Effector memory CD4-positive, alpha-beta T cell (primary cell): ENCODE measurements around the gene RAB8B.
"Not testable (repeated sequence)": the region's sequence is repeated elsewhere in the genome, so short reads cannot be mapped to it uniquely, and the experiment has no call there.

Experiments
- DNase-seq, 3 donors: peaks; one replicate each; pipeline ENCODE4 v3.0.0-alpha.2; 2020
- H3K27ac ChIP-seq: 2 replicates; pipeline ENCODE4 v1.7.0; 2013; ENCODE audit warnings: mild to moderate bottlenecking, low read length, moderate library complexity; ENCODE audit not compliant: insufficient read depth, poor library complexity, severe bottlenecking
- H3K27me3 ChIP-seq: replicated peaks from 2 replicates; pipeline ENCODE4 v1.7.0; 2013; ENCODE audit warnings: mild to moderate bottlenecking, low read length; ENCODE audit not compliant: insufficient read depth, control insufficient read depth, poor library complexity, severe bottlenecking
- H3K36me3 ChIP-seq: 2 replicates; pipeline ENCODE4 v1.7.0; 2013; ENCODE audit warnings: mild to moderate bottlenecking, low read length, moderate library complexity; ENCODE audit not compliant: control insufficient read depth, insufficient read depth
- H3K4me1 ChIP-seq: 2 replicates; pipeline ENCODE4 v1.7.0; 2013; ENCODE audit warnings: low read length, mild to moderate bottlenecking; ENCODE audit not compliant: control insufficient read depth, insufficient read depth, poor library complexity, severe bottlenecking
- H3K4me3 ChIP-seq: 2 replicates; pipeline ENCODE4 v1.7.0; 2013; ENCODE audit warnings: low read length, low read depth, mild to moderate bottlenecking; ENCODE audit not compliant: insufficient read depth, poor library complexity, severe bottlenecking
- H3K9me3 ChIP-seq: 2 replicates; pipeline ENCODE4 v1.7.0; 2013; ENCODE audit warnings: mild to moderate bottlenecking, low read length, moderate library complexity; ENCODE audit not compliant: control insufficient read depth

RAB8B gene

DNA sequence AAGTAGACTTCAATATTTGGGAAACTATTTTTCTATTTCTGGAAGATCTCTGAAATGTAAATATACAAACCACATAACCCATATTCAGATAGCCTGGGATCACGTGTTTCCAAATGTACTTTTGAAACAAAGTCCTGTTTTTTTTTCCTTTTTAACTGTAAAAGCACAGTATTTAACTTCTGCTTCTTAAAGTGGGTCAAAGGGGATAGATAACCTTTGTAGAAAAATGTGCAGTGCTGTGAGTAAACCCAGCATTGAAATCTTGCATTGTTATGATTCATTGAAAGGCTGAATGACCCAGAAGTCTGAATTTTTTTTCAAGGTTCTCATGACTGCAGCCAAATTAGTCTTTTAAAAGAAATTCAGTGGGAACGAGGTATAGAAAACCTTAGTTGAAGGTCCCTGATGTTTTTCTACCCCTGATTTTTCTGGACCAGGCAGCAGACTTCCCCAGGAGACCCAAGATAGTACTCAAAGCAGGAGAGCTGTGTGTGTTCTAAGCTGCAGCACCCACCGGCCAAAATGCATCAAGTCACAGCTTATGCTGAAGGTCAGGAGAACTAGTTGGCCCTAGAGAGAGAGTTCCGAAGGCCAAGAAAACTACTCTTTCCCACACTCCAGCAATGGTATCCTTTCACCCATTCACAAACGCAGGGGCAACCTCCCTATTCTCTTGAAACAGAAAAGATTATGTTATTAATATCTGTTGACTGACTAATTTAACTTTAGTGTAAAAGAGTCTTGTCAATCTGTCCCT lies 44.4 kb downstream of the RAB8B start:
- H3K4me1 ChIP-seq: peaks cover 27% of the 10 kb centered on the region
- no peaks in the 10 kb centered on the region for H3K9me3 ChIP-seq
- no peaks in the 10 kb centered on the region for H3K27me3 ChIP-seq
- no peak overlapping the region for H3K4me3 ChIP-seq
- DNase-seq: no peak
- H3K36me3 ChIP-seq: no peaks in the 10 kb centered on the region
- no peak overlapping the region for H3K27ac ChIP-seq

DNA sequence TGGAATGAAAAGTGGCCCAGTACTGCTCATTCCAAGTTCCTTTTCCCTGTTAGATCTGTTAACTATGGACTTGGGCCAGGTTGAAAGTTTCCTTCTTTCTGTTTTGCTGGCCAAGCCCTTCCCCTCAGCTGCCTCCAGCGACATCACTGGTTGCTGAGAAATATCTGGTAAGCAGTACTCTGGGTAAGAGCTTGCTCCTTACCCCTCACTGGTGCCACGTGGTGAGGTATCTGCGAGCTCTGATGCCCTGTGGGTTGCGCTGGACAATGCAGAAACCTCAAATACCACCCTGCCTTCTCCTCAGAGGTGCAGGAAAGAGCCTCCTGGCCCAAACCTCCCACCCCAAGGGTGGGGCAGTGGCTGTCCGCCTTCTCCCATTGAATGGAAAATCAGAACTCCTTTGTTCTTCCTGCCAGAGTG lies 45.1 kb downstream of the RAB8B start:
- peaks cover 27% of the 10 kb centered on the region for H3K4me1 ChIP-seq

DNA sequence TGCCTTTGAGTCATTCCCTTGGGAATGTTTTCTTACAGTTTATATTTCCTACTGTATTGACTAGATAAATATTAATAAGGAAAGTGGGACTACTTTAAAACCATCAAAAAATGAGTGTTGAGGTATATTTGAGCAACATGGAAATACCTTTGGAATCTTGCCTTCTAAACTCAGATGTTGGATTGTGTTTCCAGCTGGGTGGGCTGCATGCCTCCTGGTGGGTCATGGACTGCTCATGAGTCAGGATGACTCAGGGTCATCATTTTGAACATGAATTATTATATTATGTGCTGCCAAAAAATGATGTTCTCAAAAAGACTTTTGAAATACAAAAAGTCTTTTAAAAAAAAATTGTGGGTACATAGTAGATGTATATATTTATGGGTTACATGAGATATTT lies 46.9 kb downstream of the RAB8B start:
- Histone ChIP-seq H3K27ac (no peak overlapping the region), H3K36me3 (no peaks in the 10 kb centered on the region), H3K9me3 (no peaks in the 10 kb centered on the region), H3K4me3 (no peak overlapping the region), H3K27me3 (no peaks in the 10 kb centered on the region), H3K4me1 (peaks cover 20% of the 10 kb centered on the region)
- DNase-seq: no peak

More for the DNA sequence above, 45.1 kb downstream of the RAB8B start:
- H3K4me3 ChIP-seq: no peak overlapping the region
- no peak for DNase-seq
- H3K36me3 ChIP-seq: no peaks in the 10 kb centered on the region
- H3K9me3 ChIP-seq: no peaks in the 10 kb centered on the region
- no peaks in the 10 kb centered on the region for H3K27me3 ChIP-seq
- H3K27ac ChIP-seq: no peak overlapping the region

DNA sequence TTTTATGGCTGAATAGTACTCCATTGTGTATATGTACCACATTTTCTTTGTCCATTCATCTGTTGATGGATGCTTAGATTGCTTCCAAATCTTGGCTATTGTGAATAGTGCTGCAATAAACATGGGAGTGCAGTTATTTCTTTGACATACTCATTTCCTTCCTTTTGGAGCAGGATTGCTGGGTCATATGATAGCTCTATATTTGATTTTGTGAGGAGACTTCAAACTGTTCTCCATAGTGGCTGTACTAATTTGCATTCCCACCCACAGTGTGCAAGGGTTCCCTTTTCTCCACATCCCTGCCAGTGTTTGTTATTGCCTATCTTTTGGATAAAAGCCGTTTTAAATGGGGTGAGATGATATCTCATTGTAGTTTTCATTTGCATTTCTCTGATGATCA lies 47.7 kb downstream of the RAB8B start:
- H3K9me3 ChIP-seq, H3K4me3 ChIP-seq, DNase-seq, H3K27ac ChIP-seq, H3K36me3 ChIP-seq, H3K27me3 ChIP-seq: not testable (repeated sequence)
- peaks cover 16% of the 10 kb centered on the region for H3K4me1 ChIP-seq

DNA sequence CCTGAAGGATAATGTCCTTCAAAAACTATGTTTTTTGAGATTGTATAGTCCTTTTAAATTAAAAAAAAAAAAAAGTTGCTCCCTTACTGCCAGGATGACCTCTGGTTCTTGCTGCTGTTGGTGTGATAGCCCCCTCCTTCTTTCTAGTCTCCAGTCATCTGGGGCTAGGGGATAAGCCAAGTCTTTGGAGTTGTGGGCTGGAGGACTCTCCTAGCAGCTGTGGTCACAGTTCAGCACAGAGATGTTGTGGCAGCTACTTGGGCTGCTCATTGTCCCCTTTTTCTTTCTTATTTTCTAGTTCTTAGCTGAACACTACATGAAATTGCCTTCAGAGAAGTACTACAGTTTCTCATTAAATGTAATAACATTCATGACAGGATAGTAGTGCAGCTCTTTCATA lies 48.8 kb downstream of the RAB8B start:
- H3K4me1 ChIP-seq: peaks cover 6% of the 10 kb centered on the region
- no peak overlapping the region for H3K27ac ChIP-seq

DNA sequence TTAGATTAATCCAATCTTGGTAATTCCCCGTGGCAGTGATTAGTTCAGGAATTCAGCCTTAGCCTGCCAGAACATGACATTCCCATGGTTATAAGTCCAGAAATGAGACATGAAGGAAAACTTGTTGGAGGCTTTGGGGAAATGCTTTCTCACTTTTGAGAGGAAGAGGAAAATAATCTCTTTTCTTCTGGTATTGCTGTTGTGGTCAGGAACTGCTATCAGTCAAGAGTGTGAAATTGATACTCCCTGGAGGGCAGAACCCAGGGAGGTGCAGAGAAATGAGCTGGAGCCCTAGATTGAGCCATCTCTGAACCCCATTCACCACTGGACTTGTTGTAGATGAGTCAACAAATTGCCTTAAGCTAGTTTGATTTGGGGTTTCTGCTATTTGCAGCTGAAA lies 49.4 kb downstream of the RAB8B start:
- no peak for DNase-seq
- no peak overlapping the region for H3K4me3 ChIP-seq
- H3K4me1 ChIP-seq: peaks cover 8% of the 10 kb centered on the region
- no peak overlapping the region for H3K27ac ChIP-seq
- H3K36me3 ChIP-seq: no peaks in the 10 kb centered on the region
- no peaks in the 10 kb centered on the region for H3K27me3 ChIP-seq
- H3K9me3 ChIP-seq: no peaks in the 10 kb centered on the region

More for the DNA sequence above, 48.8 kb downstream of the RAB8B start:
- Histone ChIP-seq H3K4me3 (no peak overlapping the region), H3K27me3 (no peaks in the 10 kb centered on the region), H3K36me3 (no peaks in the 10 kb centered on the region), H3K9me3 (no peaks in the 10 kb centered on the region)
- no peak for DNase-seq

DNA sequence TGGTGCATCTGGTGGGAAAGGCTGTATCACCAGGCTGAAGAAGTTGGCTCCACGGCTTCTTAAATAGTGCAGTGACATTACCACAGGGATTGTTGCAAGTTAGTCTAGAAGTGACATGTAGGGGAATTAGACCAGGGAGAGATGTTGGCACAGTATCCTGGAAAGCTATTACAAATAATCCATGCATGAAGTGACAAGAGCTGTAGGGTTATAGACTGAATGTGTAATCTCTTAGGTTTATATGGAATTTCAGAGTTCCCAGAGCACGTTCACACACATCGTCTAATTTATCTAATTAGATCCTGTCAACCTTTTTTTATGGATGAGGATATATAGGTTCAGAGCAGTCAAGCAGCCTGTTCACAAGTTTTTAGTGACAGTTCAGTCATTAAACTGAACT lies 50.7 kb downstream of the RAB8B start:
- H3K9me3 ChIP-seq: no peaks in the 10 kb centered on the region
- no peaks in the 10 kb centered on the region for H3K36me3 ChIP-seq
- no peak overlapping the region for H3K27ac ChIP-seq
- peaks cover 2% of the 10 kb centered on the region for H3K4me1 ChIP-seq
- DNase-seq: no peak
- H3K27me3 ChIP-seq: no peaks in the 10 kb centered on the region
- H3K4me3 ChIP-seq: no peak overlapping the region

DNA sequence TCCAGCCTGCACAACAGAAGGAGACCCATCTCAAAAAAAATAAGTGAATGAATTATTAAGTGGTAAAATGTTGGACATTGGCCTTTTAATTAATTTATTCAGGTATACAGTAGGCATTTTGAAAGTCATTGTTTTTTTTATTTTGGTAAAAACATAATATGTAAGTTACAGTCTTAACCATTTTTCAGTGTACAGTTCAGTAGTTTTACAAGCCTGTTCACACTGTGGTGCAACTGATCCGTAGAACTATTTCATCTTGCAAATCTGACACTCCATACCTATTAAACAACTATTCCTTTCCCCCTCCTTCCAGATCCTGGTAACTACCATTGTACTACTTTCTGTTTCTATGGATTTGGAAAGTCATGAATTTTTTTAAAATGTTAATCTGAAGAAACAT lies 51.9 kb downstream of the RAB8B start:
- peaks cover 2% of the 10 kb centered on the region for H3K4me1 ChIP-seq
- no peak for DNase-seq
- no peaks in the 10 kb centered on the region for H3K9me3 ChIP-seq
- no peak overlapping the region for H3K27ac ChIP-seq
- no peaks in the 10 kb centered on the region for H3K27me3 ChIP-seq
- peaks cover 2% of the 10 kb centered on the region for H3K36me3 ChIP-seq
- no peak overlapping the region for H3K4me3 ChIP-seq

DNA sequence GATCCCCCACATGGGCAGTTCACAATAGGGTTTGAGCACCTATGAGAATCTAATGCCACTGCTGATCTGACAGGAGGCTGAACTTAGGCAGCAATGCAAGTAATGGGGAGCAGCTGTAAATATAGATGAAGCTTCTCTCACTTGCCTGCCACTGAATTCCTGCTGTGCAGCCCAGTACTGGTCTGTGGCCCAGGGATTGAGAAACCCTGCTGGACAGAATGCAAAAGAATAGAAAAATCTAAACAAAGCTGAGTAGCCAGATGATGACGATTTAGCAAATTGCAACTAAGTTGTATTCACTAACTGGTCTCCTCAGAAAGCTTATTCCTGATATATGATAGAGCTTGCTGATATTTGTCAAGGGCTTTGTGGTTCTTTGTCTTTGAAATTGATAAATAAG lies 53.7 kb downstream of the RAB8B start:
- Histone ChIP-seq H3K27ac (no peak overlapping the region), H3K9me3 (no peaks in the 10 kb centered on the region), H3K4me3 (no peak overlapping the region), H3K4me1 (peaks cover 2% of the 10 kb centered on the region), H3K27me3 (no peaks in the 10 kb centered on the region), H3K36me3 (peaks cover 15% of the 10 kb centered on the region)
- no peak for DNase-seq

DNA sequence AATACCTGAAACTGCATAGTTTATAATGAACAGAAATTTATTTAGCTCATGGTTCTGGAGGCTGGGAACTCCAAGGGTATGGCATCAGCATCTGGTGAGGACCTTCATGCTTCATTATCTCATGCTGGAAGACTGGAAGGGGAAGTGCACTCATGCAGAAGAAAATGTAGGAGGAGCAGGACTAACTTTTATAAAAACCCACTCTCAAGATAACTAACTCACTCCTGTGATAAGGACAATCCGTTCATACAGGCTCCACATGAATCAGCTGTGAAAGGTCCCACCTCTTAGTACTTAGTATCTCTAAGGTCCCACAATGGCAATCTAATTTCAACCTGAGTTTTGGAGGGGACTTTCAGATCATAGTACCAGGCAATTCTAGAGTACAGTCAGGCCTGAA lies 54.4 kb downstream of the RAB8B start:
- Histone ChIP-seq H3K36me3 (peaks cover 15% of the 10 kb centered on the region), H3K27ac (no peak overlapping the region), H3K27me3 (no peaks in the 10 kb centered on the region), H3K4me1 (peaks cover 2% of the 10 kb centered on the region), H3K9me3 (no peaks in the 10 kb centered on the region), H3K4me3 (no peak overlapping the region)
- no peak for DNase-seq
